ENCODE measurements around the gene WRNIP1. TPM values are rescaled to one million over a fixed set of nuclear protein-coding genes. Genes with fewer than 3 reads are reported as not detected.
A peak's percentile ranks its signal among the peaks of the same experiment; 100 is the strongest.

Gene WRNIP1
- total and polyA plus RNA-seq, 2 of the 13 experiments (the other 11 are each of a cell fraction or from before 2014, with no cell fraction given): 77.7 to 90.3 TPM

- no peak for TF ChIP-seq CEBPZ (IDR thresholded peaks at IDR 0.05; ENCODE audit: low read length)
- no peak for TF ChIP-seq ZFP36 (IDR thresholded peaks at IDR 0.05; ENCODE audit: borderline replicate concordance, low read depth, low read length, partially characterized antibody)
- no peak for TF ChIP-seq NFIC (IDR thresholded peaks at IDR 0.05; ENCODE audit: low read length)
- TF ChIP-seq WIZ (CRISPR knock-in tag; IDR thresholded peaks at IDR 0.05): no peak
- no peak for TF ChIP-seq FIP1L1 (IDR thresholded peaks at IDR 0.05; ENCODE audit: borderline replicate concordance, insufficient read depth, low read depth, low read length)
- TF ChIP-seq DRAP1 (CRISPR knock-in tag; IDR thresholded peaks at IDR 0.05): no peak
- peak; percentile 21; the same call in 1 of the 2 replicates for TF ChIP-seq PHF21A (CRISPR knock-in tag; IDR thresholded peaks at IDR 0.05)
- TF ChIP-seq KAT7 (CRISPR knock-in tag; IDR thresholded peaks at IDR 0.05; ENCODE audit: borderline replicate concordance): no peak
- TF ChIP-seq CENPT (CRISPR knock-in tag; IDR thresholded peaks at IDR 0.05; ENCODE audit: low read depth): no peak
- 0 out of 2 replicates have a peak, but pooled peaks have one; percentile 25 for TF ChIP-seq ERF (CRISPR knock-in tag; IDR thresholded peaks at IDR 0.05)
- no peak for TF ChIP-seq SMYD3 (CRISPR knock-in tag; IDR thresholded peaks at IDR 0.05)
- no peak for TF ChIP-seq POLR2G (IDR thresholded peaks at IDR 0.05; ENCODE audit: low read depth, low read length)
- TF ChIP-seq MXD3 (CRISPR knock-in tag; IDR thresholded peaks at IDR 0.05): no peak
- no peak for TF ChIP-seq CBX1 (IDR thresholded peaks at IDR 0.05; ENCODE audit: low read depth)
Observed at GRCh38 chr6:2763876-2764540, 1.2 kb upstream of the WRNIP1 start (continued).

All from HepG2 (cell line).